ENCODE data around the gene MCF2L2.

- no peak for TF ChIP-seq CTCF (IDR thresholded peaks at IDR 0.05)
- no peak for TF ChIP-seq POLR2A (IDR thresholded peaks at IDR 0.05)
These were observed 169.3 kb downstream of the MCF2L2 start for GRCh38 chr3:183259087-183259486.

Data from thyroid gland (tissue), 4 donors.